Gastrocnemius medialis (tissue), 4 donors: ENCODE measurements around the gene CTDSPL.

ENCODE experiments used
- POLR2A ChIP-seq, 2 donors: fragments of 450-650 bp; IDR thresholded peaks; one replicate each; pipeline ENCODE4 v1.6.1; 2017; ENCODE audit warnings: antibody characterized with exemption in 2 of 2, mild to moderate bottlenecking in 2 of 2, moderate library complexity in 2 of 2
- TF ChIP-seq, protein P1 (sequence below), 5 experiments: fragments of 450-650 bp in 3 of 5; fragments of 200-600 bp in 2 of 5; sonication (generic) in 2 of 5; IDR thresholded peaks in 4 of 5; conservative IDR thresholded peaks in 1 of 5; 1 replicate in 4 of 5; 2 replicates in 1 of 5; pipeline ENCODE4 v1.5.1; 2016 to 2019; ENCODE audit warnings: antibody characterized with exemption in 5 of 5, mild to moderate bottlenecking in 3 of 5, moderate library complexity in 3 of 5

- no peak for TF ChIP-seq POLR2A (IDR thresholded peaks at IDR 0.05)
- TF ChIP-seq, protein P1, sequence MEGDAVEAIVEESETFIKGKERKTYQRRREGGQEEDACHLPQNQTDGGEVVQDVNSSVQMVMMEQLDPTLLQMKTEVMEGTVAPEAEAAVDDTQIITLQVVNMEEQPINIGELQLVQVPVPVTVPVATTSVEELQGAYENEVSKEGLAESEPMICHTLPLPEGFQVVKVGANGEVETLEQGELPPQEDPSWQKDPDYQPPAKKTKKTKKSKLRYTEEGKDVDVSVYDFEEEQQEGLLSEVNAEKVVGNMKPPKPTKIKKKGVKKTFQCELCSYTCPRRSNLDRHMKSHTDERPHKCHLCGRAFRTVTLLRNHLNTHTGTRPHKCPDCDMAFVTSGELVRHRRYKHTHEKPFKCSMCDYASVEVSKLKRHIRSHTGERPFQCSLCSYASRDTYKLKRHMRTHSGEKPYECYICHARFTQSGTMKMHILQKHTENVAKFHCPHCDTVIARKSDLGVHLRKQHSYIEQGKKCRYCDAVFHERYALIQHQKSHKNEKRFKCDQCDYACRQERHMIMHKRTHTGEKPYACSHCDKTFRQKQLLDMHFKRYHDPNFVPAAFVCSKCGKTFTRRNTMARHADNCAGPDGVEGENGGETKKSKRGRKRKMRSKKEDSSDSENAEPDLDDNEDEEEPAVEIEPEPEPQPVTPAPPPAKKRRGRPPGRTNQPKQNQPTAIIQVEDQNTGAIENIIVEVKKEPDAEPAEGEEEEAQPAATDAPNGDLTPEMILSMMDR (IDR thresholded peaks at IDR 0.05 in 4 of 5, conservative IDR thresholded peaks at IDR 0.05 in 1 of 5), result no peak
These were observed 109.1 kb downstream of the CTDSPL start for GRCh38 chr3:37970802-37971201.
